ENCODE measurements around the gene ATP6V1G3.

The ATP6V1G3 gene

DNA sequence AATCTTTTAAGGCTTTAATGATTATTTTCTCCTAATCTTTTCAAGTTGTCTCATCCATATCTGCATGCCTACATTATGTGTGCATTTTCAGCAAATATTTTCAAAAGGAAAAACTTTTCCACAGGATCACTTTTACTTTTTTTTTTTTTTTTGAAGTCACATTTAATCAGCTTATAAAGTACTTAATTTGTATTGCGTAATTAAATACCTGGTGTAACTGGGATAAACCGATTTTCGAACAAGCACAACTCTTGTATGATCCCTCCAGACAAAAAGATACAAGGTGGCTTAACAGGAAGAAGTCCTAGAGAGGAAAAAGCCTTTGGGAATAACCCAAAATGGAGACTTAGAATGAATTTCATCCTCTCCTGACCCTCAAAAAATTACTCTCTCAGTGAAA, 1.3 kb upstream of the ATP6V1G3 start:
- no peak for DNase-seq

DNA sequence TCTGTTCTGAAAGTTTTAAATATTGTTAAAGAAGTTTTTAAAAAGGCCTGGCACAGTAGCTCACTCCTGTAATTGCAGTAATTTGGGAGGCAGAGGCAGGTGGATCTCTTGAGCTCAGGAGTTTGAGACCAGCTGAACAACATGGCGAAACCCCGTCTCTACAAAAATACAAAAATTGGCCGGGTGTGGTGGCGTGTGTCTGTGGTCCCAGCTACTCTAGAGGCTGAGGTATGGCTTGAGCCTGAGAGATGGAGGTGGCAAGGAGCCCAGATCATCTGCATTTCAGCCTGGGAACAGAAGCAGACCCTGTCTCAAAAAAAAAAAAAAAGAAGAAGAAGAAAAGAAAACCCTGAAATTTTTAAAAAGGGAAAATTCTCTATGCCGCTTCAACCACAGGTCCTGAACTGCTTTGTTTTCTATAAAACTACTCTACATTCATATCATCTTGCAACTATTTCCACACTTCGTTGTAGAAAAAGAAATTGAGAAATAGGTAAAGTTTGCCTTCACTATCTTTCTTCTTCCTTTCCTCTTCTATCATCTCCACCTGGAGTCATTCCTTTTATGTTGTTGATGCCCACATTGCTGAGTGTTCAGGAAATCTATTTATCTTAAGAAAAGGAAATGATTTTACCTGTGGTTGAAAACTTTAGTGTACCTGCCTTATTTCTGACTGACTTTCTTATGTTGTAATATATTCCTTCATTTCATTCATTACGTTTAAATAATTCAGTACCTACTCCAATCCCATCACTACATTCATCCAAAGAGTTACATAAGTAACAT, 1.7 kb downstream of the ATP6V1G3 start:
- no peak for DNase-seq

DNA sequence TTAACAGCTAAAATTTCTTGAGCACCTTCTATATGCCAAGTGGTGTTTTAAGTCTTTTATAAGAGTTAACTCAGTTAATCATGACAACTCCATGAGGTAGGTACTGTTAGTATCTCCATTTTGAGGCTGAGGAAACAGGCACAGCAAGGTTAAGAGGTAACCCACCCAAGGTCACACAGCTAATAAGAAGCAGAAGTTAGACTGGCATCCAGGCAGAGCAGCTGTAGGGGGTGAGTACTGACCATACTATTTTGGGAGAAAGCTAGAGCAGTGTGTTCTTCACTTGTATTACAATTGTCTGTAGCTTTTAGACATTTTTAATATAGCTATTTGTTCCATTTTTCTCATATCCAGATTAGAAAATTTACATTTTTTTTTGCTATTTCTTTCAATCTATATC, 4.8 kb downstream of the ATP6V1G3 start:
- DNase-seq = no peak

DNA sequence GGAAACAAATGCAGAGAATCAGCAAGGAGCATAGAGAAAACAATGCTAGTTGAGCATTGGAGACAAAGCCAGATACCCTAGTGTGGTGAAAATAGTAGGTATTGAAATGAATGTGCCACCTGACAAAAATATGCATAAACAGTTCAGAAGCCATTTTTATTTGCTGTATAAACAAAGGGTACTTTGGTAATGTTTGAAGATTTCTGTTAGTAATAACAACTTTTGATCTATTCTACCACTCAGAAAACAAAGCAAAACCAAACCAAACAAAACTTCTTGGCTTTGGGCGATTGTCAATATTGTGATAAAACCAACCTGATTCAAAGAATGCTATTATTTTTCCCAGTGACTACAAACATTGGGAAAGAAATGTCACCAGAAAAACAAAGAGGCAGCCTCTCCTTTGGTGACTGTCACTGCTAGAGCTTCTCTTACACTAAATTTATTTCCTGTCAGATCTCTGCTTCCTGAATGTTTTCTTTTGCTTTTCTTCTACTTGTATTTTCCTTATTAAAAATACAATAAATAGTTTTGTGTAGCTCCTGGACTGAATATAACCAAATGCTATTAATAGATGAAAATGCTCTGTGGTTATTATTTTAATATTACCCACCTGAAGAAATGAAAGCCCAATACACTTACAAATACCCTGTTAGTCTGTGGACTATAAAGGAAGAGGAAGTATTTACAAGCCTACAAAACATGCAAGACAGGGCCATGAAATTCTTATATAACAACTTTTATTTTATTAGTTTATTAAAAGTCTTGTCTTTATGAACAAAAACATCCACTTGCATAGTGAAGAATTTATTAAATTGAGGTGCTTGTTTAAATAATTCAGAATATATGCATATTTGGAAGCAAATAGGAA, 5.7 kb downstream of the ATP6V1G3 start:
- DNase-seq = no peak

DNA sequence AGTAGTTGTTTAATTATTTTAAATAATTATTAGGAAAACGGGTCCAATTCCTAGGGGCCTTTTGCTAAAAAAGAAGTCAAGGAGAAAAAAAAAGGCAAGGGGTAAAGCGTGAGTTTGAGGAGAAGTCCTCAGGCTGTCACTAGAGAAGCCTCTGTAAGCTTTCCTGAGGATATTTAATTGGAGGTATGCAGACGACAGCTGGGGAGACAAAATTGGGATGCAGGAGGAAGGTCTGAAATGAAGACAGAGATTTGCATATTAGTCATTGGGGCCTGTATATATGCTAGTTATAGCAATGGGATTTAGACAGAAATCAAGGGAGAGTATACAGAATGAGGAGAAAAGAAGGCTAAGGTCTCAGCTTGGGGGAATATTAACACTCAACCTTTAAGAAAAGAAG, 8.6 kb downstream of the ATP6V1G3 start:
- no peak for DNase-seq

DNA sequence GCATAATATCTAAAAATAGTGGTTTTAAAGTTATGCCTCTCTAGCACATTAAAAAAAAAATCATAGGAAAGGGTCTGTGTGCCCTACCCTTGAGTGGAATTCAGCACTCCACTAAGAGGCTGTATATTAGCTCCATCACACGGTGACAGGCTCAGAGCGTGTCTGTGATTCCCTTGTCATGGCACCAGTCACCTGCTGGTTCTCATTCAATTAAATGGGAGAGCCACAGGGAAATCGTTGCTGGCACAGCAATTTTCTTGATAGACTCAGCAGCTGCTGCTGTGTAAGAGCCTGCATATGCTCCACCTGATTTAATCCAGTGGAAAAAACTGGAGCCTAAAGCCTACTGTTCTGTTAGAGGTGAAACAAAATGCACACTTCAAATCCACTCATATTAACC, 9.5 kb downstream of the ATP6V1G3 start:
- DNase-seq = no peak

DNA sequence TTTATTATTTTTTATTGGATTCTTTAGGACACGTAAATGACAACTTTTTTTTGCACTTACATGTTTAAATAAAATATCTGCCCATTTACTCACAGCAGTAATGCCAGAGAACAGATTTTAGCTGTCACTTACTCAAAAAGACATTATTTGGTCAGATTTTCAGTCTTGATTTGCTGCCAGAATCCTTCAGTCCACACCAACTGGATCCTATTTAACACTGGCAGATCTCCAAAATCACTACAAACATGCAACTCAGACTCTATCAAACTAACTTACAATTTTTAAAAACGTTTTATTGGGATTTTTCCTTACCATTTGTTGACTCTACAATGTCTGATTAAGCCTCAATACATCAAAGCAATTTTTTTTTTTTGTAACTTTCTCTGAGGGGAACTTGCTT, 11.1 kb downstream of the ATP6V1G3 start:
- DNase-seq = no peak

DNA sequence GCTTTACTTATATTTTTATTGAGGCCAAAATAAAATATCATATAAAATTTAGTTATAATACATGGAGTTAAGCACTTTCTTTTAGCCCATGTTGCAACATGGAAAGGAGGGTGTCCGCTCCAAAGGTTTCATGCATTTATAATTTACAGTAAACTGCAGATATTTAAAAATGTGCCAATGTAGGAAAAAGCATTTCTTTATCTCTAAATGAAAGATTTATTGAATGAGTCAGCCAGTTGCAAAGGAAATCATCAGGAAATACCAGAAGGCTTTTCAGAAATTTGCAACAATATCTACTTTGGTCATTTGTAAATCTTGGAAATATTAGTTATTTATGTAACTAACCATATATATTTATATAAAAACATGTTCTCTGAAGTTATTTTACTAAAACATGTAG, 12.1 kb downstream of the ATP6V1G3 start:
- no peak for DNase-seq

DNA sequence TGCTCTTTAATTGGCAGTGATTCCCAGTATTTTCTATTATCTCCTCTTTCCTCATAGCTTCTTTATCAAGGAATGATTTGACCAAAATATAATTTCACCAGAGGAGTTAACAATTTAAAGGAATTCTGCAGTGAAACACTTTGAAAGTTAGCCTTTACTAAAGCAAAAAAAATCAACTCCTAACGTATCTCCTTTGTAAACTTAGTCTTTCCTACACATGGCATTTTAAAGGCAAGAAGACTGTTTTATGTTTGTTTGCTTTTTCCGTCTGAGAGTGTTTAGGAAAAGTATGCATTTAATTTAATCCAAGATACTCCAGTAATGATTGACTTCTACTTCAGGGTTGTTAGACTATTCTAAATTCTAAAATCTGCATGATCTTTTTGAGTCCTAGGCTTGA, 15.9 kb downstream of the ATP6V1G3 start:
- DNase-seq = no peak

DNA sequence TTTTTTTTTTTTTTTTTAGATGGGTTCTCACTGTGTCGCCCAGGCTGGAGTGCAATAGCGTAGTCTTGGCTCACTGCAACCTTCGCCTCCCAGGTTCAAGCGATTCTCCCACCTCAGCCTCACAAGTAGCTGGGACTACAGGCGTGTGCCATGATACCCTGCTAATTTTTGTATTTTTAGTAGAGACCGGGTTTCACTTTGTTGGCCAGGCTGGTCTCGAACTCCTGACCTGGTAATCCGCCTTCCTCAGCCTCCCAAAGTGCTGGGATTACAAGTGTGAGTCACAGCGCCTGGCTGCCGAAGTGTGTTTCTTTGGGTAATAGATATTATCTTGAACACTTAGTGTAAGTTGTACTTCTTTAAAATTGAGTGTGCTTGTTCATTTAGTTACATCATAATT, 16.4 kb downstream of the ATP6V1G3 start:
- peak in 1 of 2 experiments; percentile 38 for DNase-seq

DNA sequence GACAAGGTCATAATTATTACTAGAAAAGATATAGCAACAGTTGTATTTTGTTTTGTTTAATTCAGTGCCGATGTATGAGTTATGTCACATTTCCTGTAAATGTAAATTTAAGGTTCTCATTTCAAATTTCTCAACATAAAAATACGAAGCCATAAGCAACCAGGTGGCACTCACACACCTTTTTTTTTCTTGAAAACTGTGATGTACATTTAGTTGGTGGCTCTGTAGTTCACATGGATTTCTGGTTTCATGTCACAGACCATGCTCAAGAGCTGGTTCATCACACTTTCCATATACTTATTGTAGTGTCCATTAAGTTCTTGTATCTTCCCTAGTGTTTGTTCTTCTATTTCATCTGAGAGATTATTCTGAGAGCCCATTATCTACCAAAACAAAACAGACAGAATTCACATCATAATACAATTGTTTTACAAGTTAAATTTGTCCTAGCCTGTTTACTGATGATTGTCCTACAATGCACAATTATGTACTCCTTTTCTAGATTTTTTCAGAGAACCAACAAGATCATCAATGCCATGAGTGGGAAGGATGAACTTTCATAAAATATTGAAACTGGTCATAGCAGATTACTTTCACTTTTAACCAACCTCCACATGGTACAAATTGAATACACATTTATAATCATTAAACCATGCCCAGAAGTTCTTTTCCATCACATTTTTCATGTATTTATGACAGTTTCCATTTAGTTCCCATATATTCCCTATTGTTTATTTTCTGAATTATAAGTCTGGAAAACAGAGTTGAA, 17.1 kb downstream of the ATP6V1G3 start:
- DNase-seq = peak in 1 of 2 experiments; percentile 6

DNA sequence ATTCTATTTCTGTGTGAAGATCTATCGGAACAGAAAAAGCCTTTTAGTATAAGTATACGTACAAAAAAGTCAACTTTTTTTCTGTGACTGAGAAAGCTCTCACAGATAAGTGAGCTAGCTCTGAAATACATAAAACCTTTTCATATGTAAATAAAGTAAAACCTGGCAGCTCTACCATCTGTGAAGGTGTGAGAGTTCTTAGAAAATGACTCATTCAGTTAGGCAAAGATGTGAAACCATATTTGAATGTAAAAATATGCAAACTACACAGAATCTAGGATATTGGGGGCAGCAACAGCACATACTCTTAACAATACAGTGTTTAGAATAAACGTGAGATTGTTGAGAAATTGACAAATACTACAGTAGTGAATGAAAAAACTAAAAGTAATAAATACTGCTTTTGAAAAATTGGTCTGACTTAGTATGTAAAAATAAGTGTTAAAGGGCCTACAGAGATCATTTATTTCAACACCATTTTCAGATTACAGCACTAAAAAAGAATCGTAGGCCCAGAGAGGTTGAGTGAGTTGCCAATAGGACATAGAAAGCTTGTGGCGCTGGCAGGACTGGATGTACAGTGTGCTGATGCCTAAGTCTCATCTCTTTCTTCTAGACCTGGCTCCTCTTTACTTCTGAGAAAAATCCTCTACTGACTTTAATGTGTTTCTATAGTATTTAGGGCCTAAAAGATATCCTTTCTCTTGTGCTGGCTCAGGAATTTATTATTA, 19.8 kb downstream of the ATP6V1G3 start:
- no peak for DNase-seq

DNA sequence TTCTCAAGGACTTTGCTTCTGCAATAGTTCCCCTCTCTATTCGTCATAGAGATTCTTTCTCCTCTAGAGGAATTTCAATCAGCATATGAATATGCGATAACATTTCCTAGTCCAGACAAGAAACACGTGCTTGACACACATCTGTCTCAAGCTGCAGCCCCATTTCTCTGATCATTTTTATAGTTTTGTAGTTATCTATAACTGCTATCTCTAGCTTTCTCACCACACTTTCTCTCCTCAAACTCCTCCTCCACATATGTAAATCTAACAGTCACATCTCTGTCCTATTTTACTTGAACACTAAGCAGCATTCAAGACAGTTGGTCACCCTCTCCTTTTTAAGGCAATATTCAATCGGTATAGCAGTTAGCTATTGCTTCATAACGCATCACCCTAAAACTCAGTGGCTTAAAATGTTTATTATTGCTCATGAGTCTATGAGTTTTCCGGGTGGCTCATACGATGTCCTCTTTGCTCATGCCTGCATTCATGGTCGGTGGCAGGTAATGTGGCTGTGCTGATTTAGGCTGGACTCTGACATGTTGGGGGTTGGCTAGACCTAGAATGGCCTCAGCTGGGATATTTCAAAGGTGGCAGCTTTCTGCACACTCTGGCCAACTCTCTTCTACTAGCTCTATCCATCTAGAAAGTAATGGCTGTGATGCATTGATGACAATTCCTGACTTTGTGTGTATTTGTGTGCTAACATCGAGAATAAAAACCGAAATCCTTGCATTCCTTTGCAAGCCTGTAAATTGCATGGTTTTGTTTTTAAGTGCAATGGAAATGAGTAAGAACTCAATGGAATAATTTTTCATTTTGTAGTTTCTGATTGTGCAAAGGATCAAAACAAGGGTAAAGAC, 20.6 kb downstream of the ATP6V1G3 start:
- no peak for DNase-seq

DNA sequence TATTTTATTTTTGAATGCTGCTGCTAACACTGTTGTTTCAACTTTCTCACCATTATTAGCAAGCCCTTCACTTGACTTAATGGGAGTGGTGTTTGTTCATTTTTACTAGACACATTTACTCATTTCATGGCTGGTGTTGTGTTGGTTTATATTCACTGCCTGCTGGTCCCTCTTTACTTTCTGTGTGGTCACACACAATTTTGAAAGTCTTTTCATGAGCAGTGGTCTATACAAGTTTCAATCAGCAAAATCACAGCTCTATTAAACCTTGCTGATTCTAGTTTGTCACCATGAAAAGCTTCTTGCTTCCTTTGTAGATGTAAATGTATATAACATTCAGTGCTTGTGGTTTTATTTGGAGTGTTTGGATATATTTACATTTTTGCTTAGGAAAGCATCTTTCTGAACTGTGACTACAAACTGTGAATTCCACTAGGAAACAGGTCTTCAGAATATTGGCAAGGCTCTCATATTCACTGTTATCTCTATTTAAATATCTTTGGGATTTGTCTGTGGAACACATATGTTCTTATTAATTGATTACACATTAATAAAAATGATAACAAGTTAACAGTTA, 22.8 kb downstream of the ATP6V1G3 start:
- DNase-seq = no peak

DNA sequence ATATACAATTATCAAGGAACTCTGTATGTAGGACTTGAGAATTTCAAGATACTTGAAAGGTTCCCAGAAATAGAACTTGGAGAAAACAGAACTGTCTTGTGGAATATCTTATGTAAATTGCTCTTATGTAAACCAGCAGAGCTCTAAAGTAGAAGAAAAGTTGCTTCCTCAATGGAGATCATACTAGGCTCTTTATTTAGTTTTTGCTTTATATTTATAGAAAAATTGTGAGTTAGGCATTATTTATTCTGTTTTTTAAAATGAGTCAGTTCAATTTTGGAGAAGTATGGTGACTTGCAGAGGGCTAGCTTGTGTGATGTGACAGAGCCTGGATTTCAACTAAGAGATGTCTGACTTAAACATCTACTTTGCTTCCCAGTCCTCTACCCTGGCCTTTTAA, 40.4 kb downstream of the ATP6V1G3 start:
- no peak for DNase-seq

DNA sequence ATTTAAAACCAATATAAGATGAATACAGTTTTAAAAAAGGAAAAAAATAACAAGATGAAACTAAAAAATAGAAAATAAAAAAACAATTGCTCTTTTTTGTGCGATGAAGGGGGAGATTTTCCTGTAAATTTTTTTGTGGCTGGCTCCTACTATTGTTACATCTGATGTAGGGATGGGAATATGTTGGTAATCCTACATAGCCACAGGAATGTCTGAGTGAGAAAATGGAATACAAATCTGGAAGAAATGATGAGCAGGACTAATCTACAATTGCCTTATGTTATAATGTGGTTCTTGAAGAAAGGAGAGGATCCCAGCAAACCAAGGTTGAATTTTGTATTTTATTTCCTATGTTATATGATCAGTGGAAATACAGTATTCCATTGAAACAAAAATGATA, 40.9 kb downstream of the ATP6V1G3 start:
- DNase-seq = no peak

DNA sequence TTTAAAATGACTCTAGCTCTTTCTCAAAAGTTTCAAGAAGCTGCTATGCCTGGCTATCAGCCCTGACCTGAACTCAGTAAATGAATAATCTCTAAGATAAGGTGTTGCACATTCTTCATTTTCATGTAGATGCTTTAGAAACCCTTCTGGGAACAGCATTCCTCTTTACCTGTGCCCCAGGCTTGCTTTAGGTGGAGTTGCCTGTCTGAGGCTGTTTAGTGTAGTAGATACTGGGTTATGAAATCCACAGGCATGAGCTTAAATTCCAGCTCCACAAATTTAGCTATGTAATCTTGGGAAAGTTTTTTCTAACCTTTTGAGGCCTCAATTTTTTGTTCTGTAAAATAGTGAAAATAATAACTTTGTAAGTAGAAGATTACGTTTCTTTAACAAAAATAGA, 41.6 kb downstream of the ATP6V1G3 start:
- DNase-seq = no peak

DNA sequence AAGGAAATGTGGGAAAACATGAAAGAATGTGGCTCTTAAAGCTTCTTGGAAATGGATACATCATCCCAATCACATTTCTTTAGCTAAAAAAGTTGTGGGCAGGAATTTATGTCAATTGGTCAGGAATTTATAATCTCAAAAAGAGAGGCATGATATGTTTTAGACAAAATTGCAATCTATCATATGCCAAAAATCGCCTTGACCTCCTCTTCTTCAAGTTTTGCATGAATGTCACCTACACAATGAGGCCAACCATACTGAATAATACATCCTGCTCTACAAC, 42.4 kb downstream of the ATP6V1G3 start:
- DNase-seq = no peak

DNA sequence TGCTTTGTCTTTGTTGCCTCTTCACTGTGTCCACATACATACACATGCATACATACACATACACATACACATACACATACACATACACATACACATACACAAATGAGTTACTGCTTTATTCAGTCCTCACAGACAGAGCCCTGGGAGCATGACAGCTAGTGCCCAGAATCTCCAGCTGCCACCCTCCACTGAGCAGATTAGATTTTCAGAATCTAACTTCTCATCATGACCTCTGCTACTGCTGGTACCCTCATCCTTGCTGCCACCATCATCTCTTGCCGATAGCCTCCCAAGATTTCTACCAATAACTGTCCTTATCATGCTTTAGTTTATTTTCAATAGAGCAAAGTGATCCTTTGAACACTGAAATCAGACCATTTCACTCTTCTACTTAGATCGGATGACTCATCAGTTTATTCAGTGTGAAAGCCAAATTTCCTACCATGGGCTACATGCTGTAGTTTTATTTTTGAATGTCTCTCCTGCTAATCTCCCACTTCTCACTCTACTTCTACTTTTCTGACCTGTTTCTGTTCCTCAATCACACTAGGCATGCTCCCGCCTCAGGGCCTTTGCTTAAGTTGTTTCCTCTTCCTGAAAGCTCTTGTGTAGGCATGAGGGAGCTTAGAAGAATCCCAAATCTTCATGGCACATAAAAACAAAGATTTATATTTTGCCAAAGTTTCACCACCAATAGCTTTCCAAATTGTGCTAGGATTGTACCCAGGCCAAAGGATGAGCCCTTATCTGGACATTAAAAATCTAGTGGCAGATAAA, 43.0 kb downstream of the ATP6V1G3 start:
- DNase-seq = no peak

DNA sequence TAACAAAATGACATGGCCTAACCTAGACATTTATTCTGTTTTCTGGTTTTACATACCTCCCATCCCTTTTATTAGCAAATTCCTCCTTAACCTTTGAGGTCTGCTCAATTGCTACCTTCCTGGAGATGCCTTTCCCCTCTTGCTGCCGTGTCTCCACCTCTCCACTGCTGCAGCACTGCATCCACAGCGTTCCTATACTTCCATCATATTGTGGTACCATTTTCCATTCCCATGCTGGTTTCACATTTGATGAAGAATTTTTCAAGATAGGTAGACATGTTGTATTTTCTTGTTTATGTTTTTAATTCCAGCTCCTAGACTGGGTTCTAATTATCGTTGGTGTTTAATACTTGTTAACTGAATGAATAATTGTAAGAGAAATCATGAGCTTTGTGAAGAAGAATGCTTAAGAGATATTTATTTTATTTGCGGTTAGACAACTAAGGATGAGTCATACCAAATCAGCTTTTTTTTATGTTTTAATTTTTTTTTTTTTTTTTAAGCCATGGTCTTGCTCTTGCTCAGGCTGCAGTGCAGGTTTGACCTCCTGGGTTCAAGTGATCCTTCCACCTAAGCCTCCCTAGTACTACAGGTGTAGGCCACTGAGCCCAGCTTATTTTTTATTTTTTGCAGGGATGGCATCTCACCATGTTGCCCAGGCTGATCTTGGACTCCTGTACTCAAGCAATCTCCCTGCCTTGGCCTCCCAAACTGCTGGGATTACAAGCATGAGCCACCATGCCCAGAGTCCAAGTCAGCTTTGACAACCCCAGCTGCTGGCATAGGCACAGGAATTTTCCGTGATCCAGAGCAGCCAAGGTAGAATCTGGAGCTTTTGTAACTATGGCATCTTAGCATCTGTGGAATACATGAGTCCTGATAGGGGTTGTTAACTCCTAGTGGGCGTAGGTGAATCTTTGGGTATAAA, 44.0 kb downstream of the ATP6V1G3 start:
- no peak for DNase-seq
